Measurements from ENCODE around the gene KCNT2.
A peak's percentile ranks its signal among the peaks of the same experiment; 100 is the strongest.

DNA sequence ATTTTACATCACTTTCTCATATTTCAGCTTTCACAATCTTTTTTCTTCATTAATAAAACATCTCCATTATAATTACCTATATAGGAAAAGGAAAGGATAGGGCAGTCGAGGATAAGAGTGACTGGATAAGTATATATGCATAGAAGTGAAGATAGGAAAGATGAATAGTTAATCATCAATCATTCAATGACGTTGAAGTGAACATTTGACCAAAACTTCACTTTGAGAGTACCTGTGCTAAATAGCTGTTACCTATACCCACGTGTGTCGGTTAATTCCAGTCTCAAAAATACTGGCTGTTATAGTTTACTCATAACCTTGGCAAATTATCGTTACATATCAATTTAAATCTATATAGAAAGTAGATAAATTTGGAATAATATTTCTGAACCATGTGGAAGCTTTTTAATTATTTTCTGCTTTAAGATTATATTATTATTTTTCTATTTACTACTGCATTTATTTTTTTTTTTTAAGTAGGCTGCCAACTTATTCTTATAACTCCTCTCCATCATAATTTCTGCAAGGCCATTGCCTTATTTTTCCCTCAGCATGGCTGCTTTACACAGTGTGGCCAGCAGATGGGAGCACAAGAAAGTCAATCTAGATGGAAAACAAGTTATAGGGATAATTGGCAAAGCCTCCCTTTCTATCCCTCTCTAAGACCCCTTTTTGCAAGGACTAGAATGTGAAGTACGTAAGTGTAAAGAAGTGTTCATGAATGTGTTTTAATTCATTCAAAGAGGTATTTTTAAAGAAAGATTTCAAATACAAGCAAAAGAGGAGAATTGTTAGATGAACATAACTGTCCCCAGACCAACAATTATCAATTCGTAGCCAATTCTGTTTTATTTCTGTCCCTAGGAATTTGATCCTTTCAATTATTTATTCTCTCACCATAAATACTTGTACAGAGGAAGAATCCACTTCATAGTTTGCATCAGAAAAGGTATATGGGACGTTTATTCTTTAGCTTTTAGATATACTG, 290.4 kb downstream of the KCNT2 start:
- peak; percentile 28; the same call in 1 of the 2 replicates for TF ChIP-seq RAD21 (IDR thresholded peaks at IDR 0.05; ENCODE audit: insufficient read depth, low read depth, low read length)
- TF ChIP-seq NRF1 (conservative IDR thresholded peaks at IDR 0.05; ENCODE audit: low read depth, low read length) = no peak

All from GM12878 (cell line).